NB4 (cell line): ENCODE results near the gene SLC39A11.
"Not testable (repeated sequence)": the region's sequence is repeated elsewhere in the genome, so short reads cannot be mapped to it uniquely, and the experiment has no call there.

Experiments used
- DNase-seq: peaks from one replicate; pipeline ENCODE4 v3.0.0; 2010; ENCODE audit warnings: low read depth
- H3K4me3 ChIP-seq: one replicate; pipeline ENCODE4 v1.5.1; 2011; ENCODE audit warnings: mild to moderate bottlenecking, low read depth, low read length, moderate library complexity
- CTCF ChIP-seq: IDR thresholded peaks from one replicate; pipeline ENCODE4 v1.5.1; 2012; ENCODE audit warnings: low read depth, low read length
- MAX ChIP-seq: IDR thresholded peaks from 2 replicates; pipeline ENCODE4 v1.6.1; 2011; ENCODE audit warnings: low read depth, low read length
- MYC ChIP-seq: IDR thresholded peaks from 2 replicates; pipeline ENCODE4 v1.6.1; 2011; ENCODE audit warnings: low read depth, low read length
- POLR2A ChIP-seq: IDR thresholded peaks from 2 replicates; pipeline ENCODE4 v1.6.1; 2011; ENCODE audit warnings: mild to moderate bottlenecking; ENCODE audit not compliant: insufficient read length; ENCODE audit errors: extremely low read depth

SLC39A11 gene

GRCh38 chr17:72832306-72832705 lies 260.2 kb downstream of the SLC39A11 start:
- no peak overlapping the region for H3K4me3 ChIP-seq
- DNase-seq, result no peak
- no peak for TF ChIP-seq MYC
- TF ChIP-seq CTCF, result no peak
- TF ChIP-seq POLR2A, result no peak
- no peak for TF ChIP-seq MAX

DNA sequence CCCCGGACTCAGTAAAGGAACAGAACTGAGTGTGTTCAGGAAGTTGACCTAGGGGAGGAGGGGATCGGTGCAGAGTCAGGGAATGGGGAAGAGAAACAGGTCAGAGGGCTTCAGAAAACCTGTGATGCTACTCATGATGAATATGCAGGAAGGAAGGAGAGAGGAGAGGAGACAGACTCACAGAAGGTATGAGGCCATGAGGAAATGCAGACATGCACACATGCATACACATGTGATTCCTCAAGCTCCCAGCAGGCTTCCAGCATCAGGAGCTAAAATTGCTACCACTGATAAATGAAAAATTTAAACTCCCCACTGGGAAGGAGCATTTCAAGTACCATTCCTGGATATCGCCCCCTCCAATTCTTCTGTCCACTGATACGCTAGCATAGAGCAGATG lies 262.6 kb downstream of the SLC39A11 start:
- TF ChIP-seq POLR2A, result no peak
- TF ChIP-seq CTCF, result no peak
- TF ChIP-seq MAX, result no peak
- no peak for TF ChIP-seq MYC
- DNase-seq, result no peak

DNA sequence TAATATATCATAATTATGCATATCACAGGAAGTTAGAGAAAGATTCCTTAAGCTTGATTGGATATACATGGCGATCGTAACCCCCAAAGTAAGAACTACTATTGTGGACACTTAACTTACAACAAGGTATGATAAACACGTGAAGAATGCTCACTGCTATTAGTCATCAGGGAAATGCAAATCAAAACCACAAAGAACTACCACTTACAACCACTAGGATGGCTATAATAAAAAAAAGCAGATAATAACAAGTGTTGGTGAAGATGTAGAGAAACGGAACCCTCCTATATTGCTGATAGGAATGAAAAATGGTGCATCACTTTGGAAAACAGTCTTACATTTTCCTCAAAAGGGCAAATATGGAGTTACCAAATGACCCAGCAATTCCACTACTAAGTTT lies 265.9 kb downstream of the SLC39A11 start:
- TF ChIP-seq MYC, result no peak
- no peak for TF ChIP-seq POLR2A
- TF ChIP-seq CTCF, result no peak
- TF ChIP-seq MAX, result no peak
- no peak overlapping the region for H3K4me3 ChIP-seq
- no peak for DNase-seq

More for the DNA sequence above, 262.6 kb downstream of the SLC39A11 start:
- no peak overlapping the region for H3K4me3 ChIP-seq

DNA sequence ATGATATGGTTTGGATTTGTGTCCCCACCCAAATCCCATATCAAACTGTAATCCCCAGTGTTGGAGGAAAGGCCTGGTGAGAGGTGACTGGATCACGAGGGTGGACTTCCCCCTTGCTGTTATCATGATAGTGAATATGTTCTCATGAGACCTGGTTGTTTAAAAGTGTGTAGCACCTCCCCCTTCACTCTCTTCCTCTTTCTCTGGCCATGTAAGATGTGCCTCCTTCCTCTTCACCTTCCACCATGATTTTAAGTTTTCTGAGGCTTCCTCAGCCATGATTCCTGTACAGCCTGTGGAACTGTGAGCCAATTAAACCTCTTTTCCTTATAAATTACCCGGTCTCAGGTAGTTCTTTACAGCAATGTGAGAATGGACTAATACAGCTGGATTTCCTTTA lies 266.4 kb downstream of the SLC39A11 start:
- peak; percentile 7 for DNase-seq
- H3K4me3 ChIP-seq, result not testable (repeated sequence)

GRCh38 chr17:72825218-72825617 lies 267.3 kb downstream of the SLC39A11 start:
- TF ChIP-seq MYC (no peak), MAX (no peak), CTCF (no peak), POLR2A (no peak)
- H3K4me3 ChIP-seq, result no peak overlapping the region
- no peak for DNase-seq

DNA sequence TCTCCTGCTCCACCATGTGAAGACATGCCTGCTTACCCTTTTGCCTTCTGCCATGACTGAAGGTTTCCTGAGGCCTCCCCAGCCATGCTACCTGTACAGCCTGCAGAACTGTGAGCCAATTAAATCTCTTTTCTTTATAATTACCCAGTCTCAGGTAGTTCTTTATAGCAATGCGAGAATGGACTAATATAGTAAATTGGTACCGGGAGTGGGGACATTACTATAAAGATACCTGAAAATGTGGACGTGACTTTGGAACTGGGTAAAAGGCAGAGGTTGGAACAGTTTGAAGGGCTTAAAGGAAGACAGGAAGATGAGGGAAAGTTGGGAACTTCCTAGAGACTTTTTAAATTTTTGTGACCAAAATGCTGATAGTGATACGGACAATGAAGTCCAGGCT lies 268.2 kb downstream of the SLC39A11 start:
- not testable (repeated sequence) for DNase-seq, H3K4me3 ChIP-seq

GRCh38 chr17:72822358-72823023 lies 270.0 kb downstream of the SLC39A11 start:
- H3K4me3 ChIP-seq, result no peak overlapping the region
- DNase-seq, result no peak
- TF ChIP-seq POLR2A (no peak), MYC (no peak), MAX (no peak), CTCF (no peak)
